HG03108 (cell line): ENCODE measurements around the gene OR5L1.

Experiments used
- ATAC-seq: cut with Tn5 transposase; IDR thresholded peaks from one replicate; pipeline ENCODE4 v1.9.1; 2021; ENCODE audit warnings: moderate library complexity; ENCODE audit not compliant: unreplicated experiment

Gene OR5L1

GRCh38 chr11:55811067-55811466 is at the start of gene OR5L1:
OR5L1 (plus strand) TSS chr11:55811367; CDS start chr11:55811467, 100 bp downstream.
- no peak for ATAC-seq

- ATAC-seq, result no peak
These were observed 38.0 kb upstream of the OR5L1 start, which contains the start of gene OR5D13 for GRCh38 chr11:55773138-55773537. OR5D13 (plus strand) TSS chr11:55773438; CDS start chr11:55773438, 0 bp downstream.

GRCh38 chr11:55791606-55792005 is 19.6 kb upstream of the OR5L1 start:
- ATAC-seq, result no peak

- ATAC-seq, result no peak
These were observed 17.8 kb upstream of the OR5L1 start for GRCh38 chr11:55793321-55793720.

- ATAC-seq, result no peak
These were observed 15.9 kb upstream of the OR5L1 start, which contains the start of gene OR5D14 for GRCh38 chr11:55795256-55795655. OR5D14 (plus strand) TSS chr11:55795556; CDS start chr11:55795556, 0 bp downstream.

- no peak for ATAC-seq
These were observed 4.9 kb upstream of the OR5L1 start for GRCh38 chr11:55806248-55806647.

- no peak for ATAC-seq
These were observed 8.2 kb downstream of the OR5L1 start, which contains the start of gene OR5D18 for GRCh38 chr11:55819330-55819729. OR5D18 (plus strand) TSS chr11:55819630; CDS start chr11:55819630, 0 bp downstream.

GRCh38 chr11:55826919-55827318 is 15.8 kb downstream of the OR5L1 start, which contains the start of gene OR5L2:
OR5L2 (plus strand) TSS chr11:55827219; CDS start chr11:55827219, 0 bp downstream.
- no peak for ATAC-seq

- ATAC-seq, result no peak
These were observed 27.3 kb downstream of the OR5L1 start, which contains the start of gene OR5D16 for GRCh38 chr11:55838452-55838851. OR5D16 (plus strand) TSS chr11:55838752; CDS start chr11:55838752, 0 bp downstream.

GRCh38 chr11:55847453-55847852 is 36.3 kb downstream of the OR5L1 start:
- no peak for ATAC-seq

GRCh38 chr11:55849037-55849436 is 37.9 kb downstream of the OR5L1 start:
- ATAC-seq, result no peak

- ATAC-seq, result no peak
These were observed 41.0 kb downstream of the OR5L1 start for GRCh38 chr11:55852141-55852540.

GRCh38 chr11:55854704-55855103 is 43.5 kb downstream of the OR5L1 start:
- no peak for ATAC-seq
